Astrocyte of the cerebellum (primary cell): ENCODE results near the gene PARP12.

Experiments used
- DNase-seq: peaks from one replicate; pipeline ENCODE4 v3.0.0-alpha.2; 2011; ENCODE audit warnings: low read depth
- H3K4me3 ChIP-seq: 2 replicates; pipeline ENCODE4 v1.5.1; 2011; ENCODE audit warnings: mild to moderate bottlenecking, low read depth, low read length, moderate library complexity
- in situ Hi-C: cut with HindIII; loops from 2 replicates; pipeline ENCODE4 v1.10.0; 2017; ENCODE audit warnings: low sequenced_read_pairs
- TF ChIP-seq, protein P1 (sequence below): IDR thresholded peaks from 2 replicates; pipeline ENCODE4 v1.5.1; 2012; ENCODE audit warnings: low read length, low read depth, moderate library complexity, mild to moderate bottlenecking; ENCODE audit errors: missing control alignments

The PARP12 gene

DNA sequence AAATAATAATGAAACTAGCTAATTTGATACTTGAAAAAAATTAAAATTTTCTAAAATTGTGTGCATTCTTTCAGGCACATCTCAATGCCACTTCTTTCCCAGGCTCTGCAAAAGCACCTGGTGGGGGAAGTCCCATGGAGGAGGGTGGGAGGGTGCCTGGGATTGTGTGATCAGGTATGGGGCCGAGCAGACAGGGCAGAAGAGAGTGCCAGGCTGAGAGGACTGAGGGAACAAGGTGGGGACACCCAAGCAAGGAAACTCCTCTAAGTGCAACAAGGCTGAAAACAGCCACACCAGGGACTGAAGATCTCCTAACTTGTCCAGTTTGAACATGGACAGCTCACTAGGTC lies 13.8 kb downstream of the PARP12 start:
- in situ Hi-C loops, result no loop called here
- TF ChIP-seq, protein P1, sequence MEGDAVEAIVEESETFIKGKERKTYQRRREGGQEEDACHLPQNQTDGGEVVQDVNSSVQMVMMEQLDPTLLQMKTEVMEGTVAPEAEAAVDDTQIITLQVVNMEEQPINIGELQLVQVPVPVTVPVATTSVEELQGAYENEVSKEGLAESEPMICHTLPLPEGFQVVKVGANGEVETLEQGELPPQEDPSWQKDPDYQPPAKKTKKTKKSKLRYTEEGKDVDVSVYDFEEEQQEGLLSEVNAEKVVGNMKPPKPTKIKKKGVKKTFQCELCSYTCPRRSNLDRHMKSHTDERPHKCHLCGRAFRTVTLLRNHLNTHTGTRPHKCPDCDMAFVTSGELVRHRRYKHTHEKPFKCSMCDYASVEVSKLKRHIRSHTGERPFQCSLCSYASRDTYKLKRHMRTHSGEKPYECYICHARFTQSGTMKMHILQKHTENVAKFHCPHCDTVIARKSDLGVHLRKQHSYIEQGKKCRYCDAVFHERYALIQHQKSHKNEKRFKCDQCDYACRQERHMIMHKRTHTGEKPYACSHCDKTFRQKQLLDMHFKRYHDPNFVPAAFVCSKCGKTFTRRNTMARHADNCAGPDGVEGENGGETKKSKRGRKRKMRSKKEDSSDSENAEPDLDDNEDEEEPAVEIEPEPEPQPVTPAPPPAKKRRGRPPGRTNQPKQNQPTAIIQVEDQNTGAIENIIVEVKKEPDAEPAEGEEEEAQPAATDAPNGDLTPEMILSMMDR, result no peak
- no peak overlapping the region for H3K4me3 ChIP-seq
- DNase-seq, result no peak

DNA sequence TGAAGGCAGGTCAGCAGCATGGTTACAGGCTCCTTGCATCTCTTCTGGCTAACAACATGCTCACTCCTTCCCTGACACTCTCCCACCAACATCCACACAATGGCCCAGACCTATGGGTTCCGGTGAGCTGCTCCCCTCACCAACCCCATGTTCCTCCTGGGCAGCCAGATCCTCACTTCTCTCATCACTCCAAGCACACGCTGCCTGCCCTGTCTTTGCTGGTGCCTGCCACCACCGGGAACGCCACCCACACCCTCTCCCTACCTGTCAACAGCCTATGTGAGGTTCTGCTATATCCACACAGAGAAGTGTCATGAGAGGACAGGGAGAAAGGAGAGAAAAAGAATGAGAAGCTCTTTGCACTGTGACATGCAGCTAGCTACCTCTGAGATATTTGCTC lies 14.6 kb downstream of the PARP12 start:
- in situ Hi-C loops, result no loop called here
- H3K4me3 ChIP-seq, result no peak overlapping the region
- DNase-seq, result no peak
- TF ChIP-seq, protein P1, result no peak

DNA sequence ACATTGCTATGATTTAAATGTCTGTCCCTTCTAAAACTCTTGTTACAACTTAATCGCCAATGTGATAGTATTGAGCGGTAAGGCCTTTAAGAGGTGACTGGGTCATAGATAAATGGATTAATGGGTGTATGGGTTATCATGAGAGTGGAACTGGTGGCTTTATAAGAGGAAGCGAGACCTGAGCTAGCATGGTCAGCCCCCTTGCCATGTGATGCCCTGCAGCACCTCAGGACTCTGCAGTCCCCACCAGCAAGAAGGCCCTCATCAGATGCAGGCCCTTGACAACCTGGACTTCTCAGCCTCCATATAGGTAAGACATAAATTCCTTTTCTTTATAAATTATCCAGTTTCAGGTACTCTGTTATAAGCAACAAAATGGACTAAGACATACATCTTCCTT lies 15.6 kb downstream of the PARP12 start:
- H3K4me3 ChIP-seq, result no peak overlapping the region
- in situ Hi-C loops, result no loop called here
- no peak for DNase-seq
- TF ChIP-seq, protein P1, result no peak

DNA sequence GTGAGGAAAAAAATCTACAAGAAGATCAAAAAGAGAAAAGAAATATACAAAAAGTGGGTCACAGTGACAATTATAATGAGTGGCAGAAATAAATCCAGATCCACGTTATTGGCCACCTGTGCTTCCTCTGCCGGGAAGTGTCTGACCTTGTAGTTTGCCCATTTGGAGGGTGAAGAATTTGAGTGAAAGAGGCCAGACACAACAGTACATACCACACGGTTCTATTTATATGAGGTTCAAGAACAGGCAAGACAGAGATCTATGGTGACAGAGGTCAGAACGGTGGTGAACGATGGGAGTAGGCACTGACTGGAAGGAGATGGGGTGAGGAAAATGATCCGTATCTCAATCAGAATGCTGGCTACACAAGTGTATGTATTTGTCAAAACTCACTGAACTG lies 17.1 kb downstream of the PARP12 start:
- TF ChIP-seq, protein P1, result no peak
- in situ Hi-C loops, result no loop called here
- DNase-seq, result no peak

DNA sequence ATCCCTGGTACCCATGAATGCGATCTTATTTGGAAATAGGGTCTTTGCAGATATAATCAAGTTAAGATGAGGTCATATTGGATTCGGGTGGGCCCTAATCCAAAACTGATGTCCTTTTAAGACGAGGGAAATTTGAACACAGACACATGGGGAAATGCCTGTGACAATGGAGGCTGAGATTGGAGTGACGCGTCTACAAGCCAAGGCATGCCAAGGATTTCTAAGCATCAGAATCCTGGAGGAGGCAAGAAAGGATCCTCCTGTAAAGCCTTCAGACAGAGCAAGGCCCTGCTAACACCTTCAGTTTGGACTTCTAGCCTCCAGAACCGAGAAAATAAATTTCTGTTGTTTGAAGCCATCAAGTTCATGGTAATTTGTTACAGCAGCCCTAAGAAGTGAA lies 18.5 kb downstream of the PARP12 start:
- DNase-seq, result no peak
- no peak overlapping the region for H3K4me3 ChIP-seq
- TF ChIP-seq, protein P1, result no peak
- in situ Hi-C loops, result no loop called here

More for the DNA sequence above, 17.1 kb downstream of the PARP12 start:
- H3K4me3 ChIP-seq, result no peak overlapping the region

DNA sequence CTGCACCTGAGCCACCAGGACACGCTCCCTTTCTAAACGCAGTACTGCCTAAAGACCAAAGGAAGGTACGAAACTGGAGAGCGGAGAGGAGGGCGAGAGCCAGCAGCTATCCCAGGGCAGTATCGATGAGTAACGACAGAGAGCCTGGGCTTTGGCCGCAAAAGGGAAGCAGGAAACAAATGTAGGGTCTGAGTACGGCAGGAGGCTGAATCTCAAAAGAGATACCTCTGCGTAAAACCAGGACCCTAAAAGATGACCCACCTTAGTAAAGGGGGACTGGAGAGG lies 20.4 kb downstream of the PARP12 start:
- in situ Hi-C loops, result no loop called here
- TF ChIP-seq, protein P1, result no peak
- DNase-seq, result no peak
- H3K4me3 ChIP-seq, result no peak overlapping the region

DNA sequence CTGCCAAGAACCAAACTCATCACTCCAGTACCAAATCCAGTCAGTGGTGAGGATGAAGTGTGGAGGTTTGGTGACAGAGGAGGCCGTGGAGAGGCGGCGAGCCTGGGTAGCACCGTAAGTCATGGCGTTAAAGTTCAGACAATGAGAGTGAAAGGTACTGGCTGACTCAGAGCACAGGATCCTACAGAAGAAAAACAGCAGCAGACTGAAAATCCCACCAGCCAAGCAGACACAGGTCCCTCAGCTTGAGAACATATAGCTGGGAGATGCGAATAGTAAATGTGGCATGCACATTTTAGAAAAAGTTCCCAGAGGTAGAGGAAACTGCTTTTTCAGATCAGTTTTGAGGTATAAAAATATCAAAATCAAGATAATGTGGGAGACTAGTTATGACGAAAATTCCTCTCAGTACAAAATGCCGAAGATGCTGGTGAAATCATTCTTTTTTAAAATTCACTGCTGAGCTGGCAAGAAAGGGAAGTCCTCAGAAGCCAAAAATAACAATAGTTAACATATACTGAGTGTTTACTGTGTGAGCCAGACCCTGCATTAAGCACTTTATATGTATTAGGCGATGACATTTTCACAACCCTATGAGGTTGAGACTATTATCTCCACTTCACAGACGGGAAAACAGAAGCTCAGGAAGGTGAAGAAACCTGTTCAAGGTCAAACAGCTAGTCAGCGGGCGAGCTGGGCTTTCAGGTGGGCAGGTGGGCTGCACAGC lies 20.9 kb downstream of the PARP12 start:
- in situ Hi-C loops, result no loop called here
- DNase-seq, result no peak
- no peak overlapping the region for H3K4me3 ChIP-seq
- TF ChIP-seq, protein P1, result no peak
